Cerebellar nuclear complex (tissue), 1 donor: ENCODE results near the gene FOXD4L4.
"Not testable (repeated sequence)": the region's sequence is repeated elsewhere in the genome, so short reads cannot be mapped to it uniquely, and the experiment has no call there.

Source experiments
- DNase-seq, 2 experiments: peaks; one replicate each; lab custom pipeline; 2025; lab: John Stamatoyannopoulos, UW

Gene FOXD4L4

GRCh38 chr9:65737096-65737564 is at the start of gene FOXD4L4:
Gene FOXD4L4, plus strand, starts transcription at chr9:65737146. Its CDS starts 0 bp downstream, at chr9:65737146.
- DNase-seq = not testable (repeated sequence)

GRCh38 chr9:65703550-65703949 is 33.4 kb upstream of the FOXD4L4 start:
- DNase-seq = not testable (repeated sequence)

GRCh38 chr9:65714445-65714844 is 22.5 kb upstream of the FOXD4L4 start:
- not testable (repeated sequence) for DNase-seq

GRCh38 chr9:65738133-65738532 is 1.2 kb downstream of the FOXD4L4 start:
- not testable (repeated sequence) for DNase-seq
